ENCODE data around the gene REEP2. TPM values are rescaled to one million over a fixed set of nuclear protein-coding genes. Genes with fewer than 3 reads are reported as not detected.

The REEP2 gene
- total RNA-seq, 2 donors from 2014 or later, result 1.8 to 11.2 TPM

DNA sequence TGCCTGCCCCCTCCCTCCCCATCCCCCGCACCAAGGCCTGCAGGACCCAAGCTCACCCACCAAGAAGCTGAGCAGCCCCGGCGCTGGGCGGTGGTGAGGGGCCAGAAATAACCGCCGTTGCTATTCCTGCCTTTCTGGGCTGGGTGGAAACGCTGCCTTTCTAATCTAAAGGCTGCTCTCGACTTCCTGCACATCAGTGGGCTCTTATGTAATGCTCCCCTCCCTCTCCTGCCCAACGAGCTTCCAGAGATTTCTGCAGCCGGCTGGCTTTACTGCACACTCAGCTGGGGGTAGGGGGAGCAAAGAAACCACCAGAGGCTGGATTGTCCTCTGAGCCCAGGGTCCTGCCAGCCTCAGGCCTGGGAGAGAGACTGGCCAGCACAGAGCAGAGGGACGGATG is 19.5 kb downstream of the REEP2 start:
- peaks cover 3% of the 10 kb centered on the region for H3K4me1 ChIP-seq
- no peaks in the 10 kb centered on the region for H3K9me3 ChIP-seq
- no peaks in the 10 kb centered on the region for H3K36me3 ChIP-seq (replicated peaks in 1 of 2; ENCODE audit: insufficient read depth in 1 of 2, low read depth in 2 of 2)
- TF ChIP-seq, protein P1, sequence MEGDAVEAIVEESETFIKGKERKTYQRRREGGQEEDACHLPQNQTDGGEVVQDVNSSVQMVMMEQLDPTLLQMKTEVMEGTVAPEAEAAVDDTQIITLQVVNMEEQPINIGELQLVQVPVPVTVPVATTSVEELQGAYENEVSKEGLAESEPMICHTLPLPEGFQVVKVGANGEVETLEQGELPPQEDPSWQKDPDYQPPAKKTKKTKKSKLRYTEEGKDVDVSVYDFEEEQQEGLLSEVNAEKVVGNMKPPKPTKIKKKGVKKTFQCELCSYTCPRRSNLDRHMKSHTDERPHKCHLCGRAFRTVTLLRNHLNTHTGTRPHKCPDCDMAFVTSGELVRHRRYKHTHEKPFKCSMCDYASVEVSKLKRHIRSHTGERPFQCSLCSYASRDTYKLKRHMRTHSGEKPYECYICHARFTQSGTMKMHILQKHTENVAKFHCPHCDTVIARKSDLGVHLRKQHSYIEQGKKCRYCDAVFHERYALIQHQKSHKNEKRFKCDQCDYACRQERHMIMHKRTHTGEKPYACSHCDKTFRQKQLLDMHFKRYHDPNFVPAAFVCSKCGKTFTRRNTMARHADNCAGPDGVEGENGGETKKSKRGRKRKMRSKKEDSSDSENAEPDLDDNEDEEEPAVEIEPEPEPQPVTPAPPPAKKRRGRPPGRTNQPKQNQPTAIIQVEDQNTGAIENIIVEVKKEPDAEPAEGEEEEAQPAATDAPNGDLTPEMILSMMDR (IDR thresholded peaks at IDR 0.05), result no peak
- TF ChIP-seq POLR2A (IDR thresholded peaks at IDR 0.05), result no peak
- no peak for DNase-seq
- no peak overlapping the region for H3K27ac ChIP-seq
- intact Hi-C loops (cut with DNase I), result loop anchor here (5.0 to 10.0 kb wide), 2 partner anchors 44 to 86 kb away; partner anchors contain the start of gene ETF1
- WGBS, 2 donors, result 34 to 53% methylated on average over 10 to 11 of the region's 11 CpGs
- no peaks in the 10 kb centered on the region for H3K27me3 ChIP-seq
- no peak for ATAC-seq
- no peak overlapping the region for H3K4me3 ChIP-seq

DNA sequence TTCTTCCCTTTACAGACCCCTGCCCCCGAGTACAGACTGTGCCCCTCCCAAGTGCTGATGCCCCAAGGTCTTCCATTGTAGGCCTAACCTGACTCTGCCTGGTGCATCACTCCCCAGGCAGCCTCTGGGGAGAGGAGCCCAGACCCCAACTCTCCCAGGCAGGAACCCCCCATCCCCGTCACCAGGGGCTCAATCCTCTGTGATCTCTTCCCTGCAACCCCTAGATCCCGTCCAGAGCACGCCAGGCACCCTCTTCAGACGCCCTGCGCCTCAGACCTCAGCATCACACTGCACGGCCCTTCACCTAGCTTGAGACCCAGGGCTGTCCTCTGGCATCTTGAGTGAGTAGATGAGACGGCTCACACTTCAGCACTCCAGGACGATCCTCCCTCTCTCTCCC is 20.0 kb downstream of the REEP2 start:
- Histone ChIP-seq H3K4me1 (peaks cover 8% of the 10 kb centered on the region), H3K9me3 (no peaks in the 10 kb centered on the region), H3K36me3 (replicated peaks in 1 of 2; ENCODE audit: insufficient read depth in 1 of 2, low read depth in 2 of 2) (no peaks in the 10 kb centered on the region), H3K27me3 (no peaks in the 10 kb centered on the region), H3K4me3 (no peak overlapping the region), H3K27ac (no peak overlapping the region)
- DNase-seq (no peak), ATAC-seq (no peak)
- 70 to 73% methylated on average over 9 of the region's 9 CpGs for WGBS, 2 donors
- intact Hi-C loops (cut with DNase I), result loop anchor here (5.0 to 10.0 kb wide), 2 partner anchors 43 to 86 kb away; partner anchors contain the start of gene ETF1
- no peak for TF ChIP-seq POLR2A (IDR thresholded peaks at IDR 0.05)
- TF ChIP-seq, protein P1 (IDR thresholded peaks at IDR 0.05), result no peak

DNA sequence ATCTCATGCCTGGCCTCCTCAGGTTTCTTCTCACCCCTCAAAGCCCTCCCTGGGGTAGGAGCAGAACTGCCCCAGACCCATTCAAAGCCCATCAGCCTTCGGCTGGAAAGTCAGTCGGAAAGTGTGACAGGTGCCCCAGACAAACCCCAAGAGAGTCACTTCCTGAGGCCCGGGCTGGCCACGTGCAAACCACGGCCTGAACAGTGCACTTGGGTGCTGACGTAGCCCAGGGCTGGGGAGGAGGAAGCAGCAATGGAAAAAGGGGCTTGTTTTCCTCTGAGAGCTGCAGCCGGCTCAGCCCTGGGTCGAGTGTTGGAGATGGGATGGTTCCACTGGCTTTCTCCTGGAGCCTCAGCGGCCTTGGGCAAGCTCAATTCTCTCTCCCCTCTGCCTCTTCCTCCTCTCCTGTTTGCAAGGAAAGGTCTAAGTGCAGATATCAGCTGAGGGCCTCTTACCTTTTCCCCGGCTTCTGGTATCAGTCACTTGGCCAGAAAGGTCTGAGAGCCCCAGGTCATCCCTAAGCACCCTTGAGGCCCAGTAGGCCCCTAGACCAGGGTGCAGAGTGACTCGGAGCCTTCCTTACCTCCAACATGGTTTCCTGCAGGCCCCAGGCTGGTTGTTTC is 20.6 kb downstream of the REEP2 start:
- DNase-seq (peak in 1 of 4 donors; percentile 61), ATAC-seq (no peak)
- TF ChIP-seq POLR2A (IDR thresholded peaks at IDR 0.05), result no peak
- TF ChIP-seq, protein P1 (IDR thresholded peaks at IDR 0.05), result no peak
- no peak overlapping the region for H3K27ac ChIP-seq
- H3K36me3 ChIP-seq (replicated peaks in 1 of 2; ENCODE audit: insufficient read depth in 1 of 2, low read depth in 2 of 2), result no peaks in the 10 kb centered on the region
- 74 to 76% methylated on average over 8 to 11 of the region's 11 CpGs for WGBS, 2 donors
- H3K27me3 ChIP-seq, result no peaks in the 10 kb centered on the region
- H3K4me1 ChIP-seq, result peaks cover 8% of the 10 kb centered on the region
- intact Hi-C loops (cut with DNase I), result loop anchor here (5.0 to 10.0 kb wide), 2 partner anchors 43 to 85 kb away; partner anchors contain the start of gene ETF1
- H3K4me3 ChIP-seq, result no peak overlapping the region
- no peaks in the 10 kb centered on the region for H3K9me3 ChIP-seq

DNA sequence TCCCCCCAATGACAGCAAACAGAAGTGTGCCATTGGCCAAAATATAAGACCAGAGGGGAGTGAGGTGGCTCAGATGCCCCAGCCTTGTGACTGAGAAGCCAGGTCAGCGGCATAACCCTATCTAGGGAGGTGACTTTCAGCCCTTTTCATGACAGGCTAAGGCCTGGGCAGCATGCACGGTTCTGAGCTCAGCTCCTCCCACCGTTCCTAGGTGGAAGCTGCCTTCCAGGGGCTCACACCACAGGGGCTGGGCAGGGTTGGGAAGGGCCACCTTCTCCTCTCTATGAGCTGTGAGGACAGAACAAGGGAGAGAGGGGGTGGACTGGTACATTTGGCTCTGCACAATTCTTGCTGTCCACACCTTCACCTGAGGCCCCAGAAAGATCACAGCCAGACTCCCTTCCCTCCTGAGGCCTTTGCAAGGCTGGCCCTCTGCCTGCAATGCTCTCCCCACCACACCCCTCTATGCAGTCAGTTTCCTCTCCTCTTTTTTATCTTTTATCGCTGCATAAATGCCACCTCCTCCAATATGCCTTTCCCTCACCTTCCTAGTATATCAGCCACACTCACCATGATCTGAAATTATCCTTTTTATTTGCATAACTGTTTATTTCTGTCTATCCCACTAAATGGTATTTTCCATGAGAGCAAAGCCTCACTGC is 21.3 kb downstream of the REEP2 start:
- H3K4me1 ChIP-seq, result peaks cover 8% of the 10 kb centered on the region
- H3K9me3 ChIP-seq, result no peaks in the 10 kb centered on the region
- TF ChIP-seq POLR2A (IDR thresholded peaks at IDR 0.05), result no peak
- TF ChIP-seq, protein P1 (IDR thresholded peaks at IDR 0.05), result no peak
- WGBS, 2 donors, result 63 to 87% methylated on average over 1 to 4 of the region's 4 CpGs
- no peaks in the 10 kb centered on the region for H3K36me3 ChIP-seq (replicated peaks in 1 of 2; ENCODE audit: insufficient read depth in 1 of 2, low read depth in 2 of 2)
- H3K27ac ChIP-seq, result no peak overlapping the region
- no peak overlapping the region for H3K4me3 ChIP-seq
- ATAC-seq (no peak), DNase-seq (no peak)
- H3K27me3 ChIP-seq, result no peaks in the 10 kb centered on the region
- intact Hi-C loops (cut with DNase I), result no loop called here
